GM12875 (cell line): Measurements from ENCODE around the gene ZNF609.

Experiments
- H3K4me3 ChIP-seq: one replicate; pipeline ENCODE4 v1.5.1; 2011; ENCODE audit warnings: low read depth, low read length, control low read depth
- CTCF ChIP-seq: IDR thresholded peaks from 2 replicates; pipeline ENCODE4 v1.5.1; 2011; ENCODE audit warnings: low read depth, mild to moderate bottlenecking, control low read depth, inconsistent platforms, low read length, moderate library complexity, borderline replicate concordance; ENCODE audit not compliant: insufficient read depth

The ZNF609 gene

GRCh38 chr15:64731012-64731804, 270.8 kb downstream of the ZNF609 start:
- peak; percentile 83 for TF ChIP-seq CTCF
- no peak overlapping the region for H3K4me3 ChIP-seq

GRCh38 chr15:64731805-64732151, 271.4 kb downstream of the ZNF609 start:
- H3K4me3 ChIP-seq = no peak overlapping the region
- TF ChIP-seq CTCF = no peak

GRCh38 chr15:64732156-64732860, 271.9 kb downstream of the ZNF609 start:
- TF ChIP-seq CTCF = no peak

More at GRCh38 chr15:64732156-64732860, 271.9 kb downstream of the ZNF609 start:
- H3K4me3 ChIP-seq = no peak overlapping the region
